Measurements from ENCODE around the gene GNG10. TPM values are rescaled to one million over a fixed set of nuclear protein-coding genes. Genes with fewer than 3 reads are reported as not detected.

Gene GNG10
- total RNA-seq, result 62.5 and 66.9 TPM in 2 replicates

DNA sequence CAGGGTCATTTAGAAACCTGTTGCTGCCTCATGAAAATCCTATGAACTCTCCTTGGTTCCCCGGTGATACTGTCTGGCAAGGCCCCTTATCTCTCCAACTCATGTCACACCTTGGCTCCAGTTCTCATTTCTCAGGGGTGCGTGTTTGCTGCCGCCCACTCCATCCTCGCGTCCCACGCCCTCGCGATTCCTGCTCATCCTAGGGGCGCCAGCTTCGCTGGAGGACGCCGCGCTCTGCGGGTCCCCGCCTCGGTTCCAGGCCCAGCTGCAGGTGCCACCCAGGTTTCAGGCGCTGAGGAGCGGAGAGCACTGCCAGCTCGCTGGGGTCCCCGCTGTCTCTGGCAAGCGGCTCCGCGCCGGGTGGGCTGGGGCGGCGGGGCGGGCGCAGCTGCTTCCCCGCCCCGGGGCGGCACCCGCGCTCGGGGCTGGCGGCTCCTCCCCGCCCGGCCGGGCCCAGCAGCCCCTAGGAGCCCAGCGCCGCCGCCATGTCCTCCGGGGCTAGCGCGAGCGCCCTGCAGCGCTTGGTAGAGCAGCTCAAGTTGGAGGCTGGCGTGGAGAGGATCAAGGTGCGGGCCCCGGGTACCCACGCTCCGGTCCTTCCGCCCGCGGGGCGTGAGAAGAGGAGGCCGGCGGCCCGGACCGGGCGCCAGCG is at the start of gene GNG10:
TSS of gene GNG10 (plus strand) at position 456 of the 652 bp plus-strand sequence. CDS start at position 486, 30 bp downstream.

DNA sequence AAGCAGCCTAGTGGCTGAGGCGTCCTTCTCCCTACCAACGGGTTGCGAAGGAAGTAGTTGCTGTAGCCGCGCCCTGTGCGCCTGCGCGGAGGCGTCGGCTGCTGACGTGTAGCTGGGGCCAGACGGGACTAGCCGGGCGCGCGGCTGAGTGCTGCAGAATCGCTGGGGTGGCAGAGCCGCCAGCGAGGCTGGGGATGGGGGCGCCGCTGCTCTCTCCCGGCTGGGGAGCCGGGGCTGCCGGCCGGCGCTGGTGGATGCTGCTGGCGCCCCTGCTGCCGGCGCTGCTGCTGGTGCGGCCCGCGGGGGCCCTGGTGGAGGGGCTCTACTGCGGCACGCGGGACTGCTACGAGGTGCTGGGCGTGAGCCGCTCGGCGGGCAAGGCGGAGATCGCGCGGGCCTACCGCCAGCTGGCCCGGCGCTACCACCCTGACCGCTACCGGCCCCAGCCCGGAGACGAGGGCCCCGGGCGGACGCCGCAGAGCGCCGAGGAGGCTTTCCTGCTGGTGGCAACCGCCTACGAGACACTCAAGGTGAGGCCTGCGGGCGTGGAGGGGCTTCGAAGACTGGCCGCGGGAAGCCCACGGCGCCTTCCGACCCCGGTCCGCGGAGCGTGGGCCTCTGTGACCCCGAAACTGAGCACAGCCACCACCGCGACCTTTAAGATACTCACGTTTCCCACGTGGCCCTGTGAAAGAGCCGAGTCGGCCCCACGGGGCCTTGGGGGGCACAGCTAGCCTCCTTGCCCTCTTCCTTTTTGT is 30.0 kb upstream of the GNG10 start, which contains the start of gene DNAJC25:
TSS of gene DNAJC25 (plus strand) at position 121 of the 758 bp plus-strand sequence. CDS start at position 195, 74 bp downstream.

Other genes with a start within 250 kb of the GNG10 start
- gene ECPAS, start 177.2 kb upstream of the GNG10 start, total RNA-seq, result 56.0 and 59.6 TPM in 2 replicates
- gene ZNF483, start 136.4 kb upstream of the GNG10 start, total RNA-seq, result 0.68 and 2.6 TPM in 2 replicates
- gene PTGR1, start 62.0 kb upstream of the GNG10 start, total RNA-seq, result 92.3 and 111 TPM in 2 replicates
- gene DNAJC25, start 30.3 kb upstream of the GNG10 start, total RNA-seq, result 10.6 and 12.0 TPM in 2 replicates
- not detected in 2 replicates for gene SHOC1, start 133.3 kb downstream of the GNG10 start, total RNA-seq
- 13.1 and 14.9 TPM in 2 replicates for gene UGCG, start 235.2 kb downstream of the GNG10 start, total RNA-seq